ENCODE data around the gene SERGEF.

DNA sequence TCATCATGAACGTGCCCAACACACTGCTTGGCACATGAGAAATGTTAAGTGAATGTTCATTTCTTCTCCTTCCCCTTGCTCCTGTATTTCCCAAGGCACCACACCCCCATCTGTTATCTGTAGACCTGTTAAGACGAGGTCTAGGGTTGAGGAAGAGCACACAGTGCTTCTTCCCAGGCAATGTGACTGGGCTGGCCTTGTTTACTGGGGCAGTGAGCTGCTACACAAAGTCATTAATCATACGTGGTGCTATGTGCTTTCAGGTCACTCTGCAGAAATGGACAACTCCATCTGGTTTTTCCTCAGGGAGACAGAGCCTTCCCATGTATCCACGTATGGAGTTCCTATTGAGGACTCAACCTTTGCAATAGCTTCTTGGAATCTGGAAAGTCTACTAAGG is 159.6 kb downstream of the SERGEF start:
- TF ChIP-seq, protein P1, sequence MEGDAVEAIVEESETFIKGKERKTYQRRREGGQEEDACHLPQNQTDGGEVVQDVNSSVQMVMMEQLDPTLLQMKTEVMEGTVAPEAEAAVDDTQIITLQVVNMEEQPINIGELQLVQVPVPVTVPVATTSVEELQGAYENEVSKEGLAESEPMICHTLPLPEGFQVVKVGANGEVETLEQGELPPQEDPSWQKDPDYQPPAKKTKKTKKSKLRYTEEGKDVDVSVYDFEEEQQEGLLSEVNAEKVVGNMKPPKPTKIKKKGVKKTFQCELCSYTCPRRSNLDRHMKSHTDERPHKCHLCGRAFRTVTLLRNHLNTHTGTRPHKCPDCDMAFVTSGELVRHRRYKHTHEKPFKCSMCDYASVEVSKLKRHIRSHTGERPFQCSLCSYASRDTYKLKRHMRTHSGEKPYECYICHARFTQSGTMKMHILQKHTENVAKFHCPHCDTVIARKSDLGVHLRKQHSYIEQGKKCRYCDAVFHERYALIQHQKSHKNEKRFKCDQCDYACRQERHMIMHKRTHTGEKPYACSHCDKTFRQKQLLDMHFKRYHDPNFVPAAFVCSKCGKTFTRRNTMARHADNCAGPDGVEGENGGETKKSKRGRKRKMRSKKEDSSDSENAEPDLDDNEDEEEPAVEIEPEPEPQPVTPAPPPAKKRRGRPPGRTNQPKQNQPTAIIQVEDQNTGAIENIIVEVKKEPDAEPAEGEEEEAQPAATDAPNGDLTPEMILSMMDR (IDR thresholded peaks at IDR 0.05) = no peak
- no peak for TF ChIP-seq POLR2A (IDR thresholded peaks at IDR 0.05)
